MM.1S (cell line): Measurements from ENCODE around the gene AXIN2.

Experiments
- DNase-seq: peaks from one replicate; pipeline ENCODE4 v3.0.0-alpha.2; 2015
- H2AFZ ChIP-seq: fragments of 300-600 bp; sonication (generic); 2 replicates; pipeline ENCODE4 v1.6.0; 2016; ENCODE audit warnings: antibody characterized with exemption, low read length
- H3F3A ChIP-seq: fragments of 300-600 bp; sonication (generic); 2 replicates; pipeline ENCODE4 v1.6.1; 2016; ENCODE audit warnings: mild to moderate bottlenecking, antibody characterized with exemption, low read length, moderate library complexity, mixed read lengths; ENCODE audit not compliant: insufficient read depth
- H3K27ac ChIP-seq: fragments of 300-600 bp; sonication (generic); 2 replicates; pipeline ENCODE4 v1.5.1; 2016; ENCODE audit warnings: mild to moderate bottlenecking, low read length
- H3K27me3 ChIP-seq: fragments of 300-600 bp; sonication (generic); replicated peaks from 2 replicates; pipeline ENCODE4 v1.6.0; 2016; ENCODE audit warnings: low read length; ENCODE audit not compliant: insufficient read depth
- H3K36me3 ChIP-seq: fragments of 300-600 bp; sonication (generic); replicated peaks from 2 replicates; pipeline ENCODE4 v1.6.1; 2016; ENCODE audit warnings: mild to moderate bottlenecking, low read length, mixed read lengths; ENCODE audit not compliant: insufficient read depth
- H3K4me1 ChIP-seq: fragments of 300-600 bp; sonication (generic); 2 replicates; pipeline ENCODE4 v1.6.1; 2016; ENCODE audit warnings: low read length, mixed read lengths
- H3K4me2 ChIP-seq: fragments of 300-600 bp; sonication (generic); 2 replicates; pipeline ENCODE4 v1.6.0; 2016; ENCODE audit warnings: low read depth, low read length
- H3K4me3 ChIP-seq: fragments of 300-600 bp; sonication (generic); 2 replicates; pipeline ENCODE4 v1.5.1; 2016; ENCODE audit warnings: low read length, mixed read lengths
- H3K79me2 ChIP-seq: fragments of 300-600 bp; sonication (generic); 2 replicates; pipeline ENCODE4 v1.6.1; 2016; ENCODE audit warnings: mixed run types, low read length, mixed read lengths
- H3K9ac ChIP-seq: fragments of 300-600 bp; sonication (generic); 2 replicates; pipeline ENCODE4 v1.6.1; 2016; ENCODE audit warnings: low read length, mixed read lengths
- H3K9me2 ChIP-seq: fragments of 300-600 bp; sonication (generic); replicated peaks from 2 replicates; pipeline ENCODE4 v1.6.1; 2016; ENCODE audit warnings: mild to moderate bottlenecking, low read length, mixed read lengths; ENCODE audit not compliant: insufficient read depth
- H3K9me3 ChIP-seq: fragments of 300-600 bp; sonication (generic); replicated peaks from 2 replicates; pipeline ENCODE4 v1.6.1; 2016; ENCODE audit warnings: mild to moderate bottlenecking, low read length, mixed read lengths; ENCODE audit not compliant: insufficient read depth
- H4K20me1 ChIP-seq: fragments of 300-600 bp; sonication (generic); 2 replicates; pipeline ENCODE4 v1.6.1; 2016; ENCODE audit warnings: mild to moderate bottlenecking, low read length, moderate library complexity, mixed read lengths; ENCODE audit not compliant: insufficient read depth
- EZH2 ChIP-seq: fragments of 300-600 bp; sonication (generic); optimal IDR thresholded peaks from 2 replicates; pipeline ENCODE3; 2017; ENCODE audit warnings: low read depth, mild to moderate bottlenecking, antibody characterized with exemption, low read length, mixed read lengths
- EZH2phosphoT487 ChIP-seq: fragments of 300-600 bp; sonication (generic); IDR thresholded peaks from 2 replicates; pipeline ENCODE4 v1.6.1; 2018; ENCODE audit warnings: antibody characterized with exemption, low read length
- TF ChIP-seq, protein P1 (sequence below): fragments of 300-600 bp; sonication (generic); IDR thresholded peaks from 2 replicates; pipeline ENCODE4 v1.5.1; 2016; ENCODE audit warnings: antibody characterized with exemption, low read length, mixed read lengths

The AXIN2 gene

DNA sequence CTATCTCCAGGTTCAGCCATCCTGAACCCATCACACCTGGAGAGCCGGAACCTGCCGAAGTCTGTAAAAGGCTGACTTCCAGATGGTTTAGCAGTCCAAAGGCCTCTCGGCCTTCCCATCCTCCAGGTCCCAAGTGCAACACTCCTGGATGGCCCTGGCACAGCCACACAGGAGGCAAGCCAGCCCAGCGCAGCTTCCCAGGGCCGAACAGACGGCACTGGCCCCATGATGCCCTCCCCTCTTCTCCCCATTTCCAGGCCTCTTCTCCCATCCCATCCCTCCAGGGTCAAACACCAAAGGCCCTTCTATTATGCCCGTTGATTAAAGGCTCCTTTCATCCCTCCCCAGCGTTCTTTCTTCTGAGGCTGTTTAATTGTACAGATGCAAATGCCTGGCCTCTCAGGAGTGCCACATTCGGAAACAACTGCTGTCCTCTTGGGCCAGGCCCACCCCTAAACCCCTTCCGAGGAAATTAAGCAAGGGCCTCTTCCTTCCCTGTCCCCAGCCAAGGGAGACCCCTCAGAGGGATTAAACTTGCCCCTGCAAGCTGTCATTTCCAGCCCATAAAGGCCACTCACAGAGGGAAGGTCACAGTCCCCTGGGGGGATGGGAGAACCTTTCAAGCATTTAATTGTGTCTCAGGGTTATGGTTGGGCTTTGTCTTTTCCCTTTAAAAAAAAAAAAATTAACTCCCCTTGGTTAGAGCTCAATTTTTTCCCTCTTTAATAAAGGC lies 30.8 kb downstream of the AXIN2 start:
- no peak for TF ChIP-seq EZH2phosphoT487
- TF ChIP-seq, protein P1, sequence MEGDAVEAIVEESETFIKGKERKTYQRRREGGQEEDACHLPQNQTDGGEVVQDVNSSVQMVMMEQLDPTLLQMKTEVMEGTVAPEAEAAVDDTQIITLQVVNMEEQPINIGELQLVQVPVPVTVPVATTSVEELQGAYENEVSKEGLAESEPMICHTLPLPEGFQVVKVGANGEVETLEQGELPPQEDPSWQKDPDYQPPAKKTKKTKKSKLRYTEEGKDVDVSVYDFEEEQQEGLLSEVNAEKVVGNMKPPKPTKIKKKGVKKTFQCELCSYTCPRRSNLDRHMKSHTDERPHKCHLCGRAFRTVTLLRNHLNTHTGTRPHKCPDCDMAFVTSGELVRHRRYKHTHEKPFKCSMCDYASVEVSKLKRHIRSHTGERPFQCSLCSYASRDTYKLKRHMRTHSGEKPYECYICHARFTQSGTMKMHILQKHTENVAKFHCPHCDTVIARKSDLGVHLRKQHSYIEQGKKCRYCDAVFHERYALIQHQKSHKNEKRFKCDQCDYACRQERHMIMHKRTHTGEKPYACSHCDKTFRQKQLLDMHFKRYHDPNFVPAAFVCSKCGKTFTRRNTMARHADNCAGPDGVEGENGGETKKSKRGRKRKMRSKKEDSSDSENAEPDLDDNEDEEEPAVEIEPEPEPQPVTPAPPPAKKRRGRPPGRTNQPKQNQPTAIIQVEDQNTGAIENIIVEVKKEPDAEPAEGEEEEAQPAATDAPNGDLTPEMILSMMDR: no peak
- TF ChIP-seq EZH2: no peak
- Histone ChIP-seq H3K27ac (no peak overlapping the region), H4K20me1 (no peaks in the 10 kb centered on the region), H3K9me2 (no peaks in the 10 kb centered on the region), H3K4me1 (no peaks in the 10 kb centered on the region), H3K4me2 (no peak overlapping the region), H2AFZ (no peak overlapping the region), H3K36me3 (no peaks in the 10 kb centered on the region), H3K9me3 (no peaks in the 10 kb centered on the region), H3K4me3 (no peak overlapping the region), H3K79me2 (no peaks in the 10 kb centered on the region), H3K27me3 (no peaks in the 10 kb centered on the region), H3F3A (no peaks in the 10 kb centered on the region), H3K9ac (no peak overlapping the region)
- DNase-seq: no peak

DNA sequence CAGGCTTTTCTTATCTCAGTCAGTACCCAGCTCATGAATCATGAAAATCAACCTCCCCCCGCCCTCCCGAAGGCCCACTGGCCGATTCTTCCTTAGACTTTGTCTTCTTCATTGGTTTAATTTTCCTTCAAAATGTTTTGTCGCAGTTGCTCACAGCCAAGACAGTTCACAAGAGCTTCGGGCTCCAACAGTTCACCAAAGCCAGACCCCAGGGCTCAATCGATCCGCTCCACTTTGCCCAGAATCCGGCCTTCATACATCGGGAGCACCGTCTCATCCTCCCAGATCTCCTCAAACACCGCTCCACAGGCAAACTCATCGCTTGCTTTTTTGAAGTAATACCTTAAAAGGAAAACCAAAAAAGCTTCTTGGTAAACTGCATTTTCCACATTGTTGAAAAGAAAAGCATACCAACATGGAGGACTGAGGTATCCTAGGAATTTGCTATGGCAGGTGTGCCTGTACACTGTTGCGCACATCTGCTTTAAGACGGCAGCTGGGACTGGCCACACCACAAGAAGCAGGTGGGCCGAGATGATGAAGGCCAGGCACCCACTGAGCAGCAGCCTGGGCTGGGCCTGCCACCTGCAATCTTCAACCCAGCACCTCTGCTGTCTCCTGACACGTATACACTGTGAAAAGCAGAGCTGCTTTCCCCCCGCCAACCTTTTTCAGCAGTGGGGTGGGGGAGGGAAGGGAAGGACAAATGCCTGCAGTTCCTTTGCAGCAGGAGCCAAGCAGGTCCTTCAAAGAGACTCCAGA lies 31.5 kb downstream of the AXIN2 start:
- Histone ChIP-seq H3K36me3 (no peaks in the 10 kb centered on the region), H3K79me2 (no peaks in the 10 kb centered on the region), H3K4me2 (no peak overlapping the region), H4K20me1 (no peaks in the 10 kb centered on the region), H3K4me1 (no peaks in the 10 kb centered on the region), H3K9ac (no peak overlapping the region), H3F3A (no peaks in the 10 kb centered on the region), H2AFZ (no peak overlapping the region), H3K9me3 (no peaks in the 10 kb centered on the region), H3K9me2 (no peaks in the 10 kb centered on the region), H3K27ac (no peak overlapping the region), H3K4me3 (no peak overlapping the region), H3K27me3 (no peaks in the 10 kb centered on the region)
- TF ChIP-seq EZH2phosphoT487: no peak
- no peak for TF ChIP-seq EZH2
- TF ChIP-seq, protein P1: no peak
- DNase-seq: no peak

DNA sequence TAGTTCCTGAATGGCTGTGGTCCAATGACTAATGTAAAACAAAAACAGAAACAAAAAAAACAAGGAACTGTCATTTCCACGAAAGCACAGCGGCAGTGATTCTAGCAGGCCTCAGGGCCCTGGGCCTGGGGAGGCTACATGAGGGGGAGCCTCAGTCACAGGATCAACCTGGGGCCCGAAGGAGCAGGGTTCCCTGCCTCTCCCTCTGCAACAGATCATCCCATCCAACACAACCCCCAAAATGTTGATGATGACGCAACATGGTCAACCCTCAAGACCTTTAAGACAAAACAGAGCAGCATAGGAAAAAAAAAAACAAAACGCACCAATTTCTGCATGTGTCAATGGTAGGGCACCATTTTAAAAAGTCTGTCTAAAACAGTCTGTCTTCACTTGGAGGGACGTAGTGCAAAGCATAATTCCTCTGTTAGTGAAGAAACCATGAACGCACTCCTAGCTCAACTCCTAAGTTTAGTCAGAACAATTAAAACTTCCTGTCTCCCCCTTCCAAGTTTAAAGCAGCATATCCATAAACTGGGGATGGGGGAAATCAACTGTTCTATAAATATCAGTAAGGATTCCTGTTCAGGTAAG lies 32.3 kb downstream of the AXIN2 start:
- DNase-seq: no peak
- H2AFZ ChIP-seq: no peak overlapping the region
- no peak overlapping the region for H3K4me2 ChIP-seq
- H3K9me2 ChIP-seq: no peaks in the 10 kb centered on the region
- no peak overlapping the region for H3K4me3 ChIP-seq
- H3K9ac ChIP-seq: no peak overlapping the region
- H3K9me3 ChIP-seq: no peaks in the 10 kb centered on the region
- no peaks in the 10 kb centered on the region for H3K4me1 ChIP-seq
- no peak for TF ChIP-seq EZH2
- no peak for TF ChIP-seq EZH2phosphoT487
- TF ChIP-seq, protein P1: no peak
- no peaks in the 10 kb centered on the region for H3F3A ChIP-seq
- H3K27me3 ChIP-seq: no peaks in the 10 kb centered on the region
- no peaks in the 10 kb centered on the region for H3K36me3 ChIP-seq
- no peaks in the 10 kb centered on the region for H3K79me2 ChIP-seq
- no peaks in the 10 kb centered on the region for H4K20me1 ChIP-seq
- H3K27ac ChIP-seq: no peak overlapping the region
